ENCODE results near the gene FOXO4.

Gene FOXO4

GRCh38 chrX:71144651-71145050, 49.0 kb downstream of the FOXO4 start, which contains the start of gene NLGN3:
NLGN3 (plus strand) TSS chrX:71144841; CDS start chrX:71147750, 2,909 bp downstream.
- FAIRE-seq, result no peak

DNA sequence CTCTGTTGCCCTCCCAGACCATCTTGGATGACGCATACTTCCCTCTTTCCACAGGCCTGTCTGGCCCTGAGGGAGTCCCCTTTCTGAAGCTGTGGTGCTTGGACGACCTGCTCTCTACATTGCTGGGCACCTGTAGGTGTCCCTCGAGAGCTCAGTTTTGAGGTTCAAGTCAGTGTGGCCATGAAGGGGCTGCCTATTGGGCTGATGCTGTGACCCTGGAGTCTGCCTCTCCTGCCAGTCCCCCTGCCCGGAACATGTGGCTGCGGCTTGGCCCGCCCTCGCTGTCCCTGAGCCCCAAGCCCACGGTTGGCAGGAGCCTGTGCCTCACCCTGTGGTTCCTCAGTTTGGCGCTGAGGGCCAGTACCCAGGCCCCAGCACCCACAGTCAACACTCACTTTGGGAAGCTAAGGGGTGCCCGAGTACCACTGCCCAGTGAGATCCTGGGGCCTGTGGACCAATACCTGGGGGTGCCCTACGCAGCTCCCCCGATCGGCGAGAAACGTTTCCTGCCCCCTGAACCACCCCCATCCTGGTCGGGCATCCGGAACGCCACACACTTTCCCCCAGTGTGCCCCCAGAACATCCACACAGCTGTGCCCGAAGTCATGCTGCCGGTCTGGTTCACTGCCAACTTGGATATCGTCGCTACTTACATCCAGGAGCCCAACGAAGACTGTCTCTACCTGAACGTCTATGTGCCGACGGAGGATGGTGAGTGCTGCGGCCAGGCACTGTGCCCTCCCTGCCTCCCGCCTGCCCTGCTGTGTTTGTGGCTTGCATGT, 52.0 kb downstream of the FOXO4 start:
- FAIRE-seq, result no peak

DNA sequence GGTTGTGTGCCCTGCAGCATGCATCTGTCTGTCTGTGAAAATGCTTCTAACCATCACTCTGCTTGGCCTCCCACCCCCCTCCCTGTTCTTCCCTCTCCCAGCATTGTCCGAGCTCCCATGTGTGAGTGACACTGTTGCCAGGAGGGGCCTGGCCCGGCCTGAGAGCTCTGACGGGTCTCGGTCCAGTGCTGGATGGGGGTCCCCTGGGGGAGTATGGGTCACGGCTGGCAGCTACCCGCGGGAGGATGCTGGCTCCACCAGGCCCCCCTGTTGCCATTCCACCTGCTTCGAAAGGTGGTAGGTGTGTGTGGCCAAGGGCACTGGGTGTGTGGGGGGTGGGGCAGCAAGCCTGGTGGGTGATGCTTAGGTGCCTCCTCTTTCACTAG, 52.6 kb downstream of the FOXO4 start:
- no peak for FAIRE-seq

DNA sequence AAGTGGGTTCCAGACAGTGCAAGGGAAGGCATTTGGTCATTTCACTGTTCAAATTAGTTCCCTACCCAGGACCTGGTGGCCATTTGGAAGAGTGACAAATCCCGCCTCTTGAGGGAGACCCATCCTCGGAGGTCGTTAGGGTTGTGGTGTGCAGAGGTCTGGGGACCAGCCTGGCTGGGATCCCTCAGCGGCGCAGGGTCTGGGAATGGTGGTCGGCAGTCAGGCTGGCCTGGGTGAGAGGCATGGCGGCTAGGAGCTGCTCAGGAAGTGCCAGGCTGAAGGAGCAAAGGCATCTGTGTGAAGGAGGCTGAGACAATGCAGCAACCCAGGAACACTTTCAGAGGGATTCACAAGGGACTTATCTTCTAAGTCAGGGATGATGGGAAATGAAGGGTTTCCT, 55.7 kb downstream of the FOXO4 start:
- FAIRE-seq, result no peak

Measured in TTC549 (cell line).